ENCODE data around the gene CFAP52. TPM values are rescaled to one million over a fixed set of nuclear protein-coding genes. Genes with fewer than 3 reads are reported as not detected.

Gene CFAP52
- total and polyA plus RNA-seq, 4 donors = 3.8 to 28.8 (median 19.5) TPM

DNA sequence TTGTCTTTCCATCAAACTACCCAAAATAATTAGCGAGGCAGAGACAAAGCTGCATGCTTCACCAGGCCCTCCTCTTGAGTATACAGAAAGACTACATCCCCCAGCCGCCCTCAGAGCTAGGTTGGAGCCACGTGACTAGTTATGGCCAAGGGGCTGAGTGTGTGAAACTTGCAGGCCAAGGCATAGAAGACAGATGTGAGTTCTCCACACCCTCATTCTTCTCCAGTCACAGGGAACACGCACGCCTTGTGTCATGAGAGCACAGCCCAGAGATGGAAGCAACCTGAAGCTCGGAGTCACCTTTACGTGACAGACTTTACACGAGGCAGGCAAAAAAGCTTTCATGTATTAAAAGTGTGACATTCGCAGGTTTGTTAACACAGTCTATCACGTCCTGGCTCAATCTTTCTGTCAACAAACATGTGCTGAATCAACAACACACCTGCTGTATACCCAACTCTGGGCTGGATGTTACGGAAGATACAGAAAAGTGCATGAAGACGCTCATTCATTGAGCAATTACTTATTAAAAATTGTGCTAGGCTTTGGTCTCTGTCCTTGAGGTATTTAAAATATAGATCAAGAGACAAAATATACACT lies 39.2 kb upstream of the CFAP52 start:
- 94 to 97% methylated on average over 12 of the region's 12 CpGs for WGBS, 2 donors

DNA sequence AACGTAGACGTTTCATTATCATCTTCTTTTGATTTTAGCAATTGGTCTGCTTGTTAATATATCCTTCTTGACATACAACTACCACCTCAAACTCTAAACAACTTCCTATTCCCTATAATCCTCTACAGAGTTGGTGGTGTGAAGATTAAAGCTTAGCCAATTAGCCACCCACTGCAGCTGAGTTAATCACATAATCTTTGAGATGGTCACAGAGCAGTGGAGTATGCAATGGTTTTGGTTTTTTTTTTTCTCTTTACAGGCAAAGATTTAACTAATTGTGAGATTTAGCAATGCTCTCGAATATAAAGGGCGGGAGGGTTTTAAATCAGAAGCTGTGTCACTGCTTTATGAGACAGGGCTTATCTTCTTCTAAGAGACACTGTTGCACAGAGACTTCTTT lies 37.8 kb upstream of the CFAP52 start:
- TF ChIP-seq, protein P1, sequence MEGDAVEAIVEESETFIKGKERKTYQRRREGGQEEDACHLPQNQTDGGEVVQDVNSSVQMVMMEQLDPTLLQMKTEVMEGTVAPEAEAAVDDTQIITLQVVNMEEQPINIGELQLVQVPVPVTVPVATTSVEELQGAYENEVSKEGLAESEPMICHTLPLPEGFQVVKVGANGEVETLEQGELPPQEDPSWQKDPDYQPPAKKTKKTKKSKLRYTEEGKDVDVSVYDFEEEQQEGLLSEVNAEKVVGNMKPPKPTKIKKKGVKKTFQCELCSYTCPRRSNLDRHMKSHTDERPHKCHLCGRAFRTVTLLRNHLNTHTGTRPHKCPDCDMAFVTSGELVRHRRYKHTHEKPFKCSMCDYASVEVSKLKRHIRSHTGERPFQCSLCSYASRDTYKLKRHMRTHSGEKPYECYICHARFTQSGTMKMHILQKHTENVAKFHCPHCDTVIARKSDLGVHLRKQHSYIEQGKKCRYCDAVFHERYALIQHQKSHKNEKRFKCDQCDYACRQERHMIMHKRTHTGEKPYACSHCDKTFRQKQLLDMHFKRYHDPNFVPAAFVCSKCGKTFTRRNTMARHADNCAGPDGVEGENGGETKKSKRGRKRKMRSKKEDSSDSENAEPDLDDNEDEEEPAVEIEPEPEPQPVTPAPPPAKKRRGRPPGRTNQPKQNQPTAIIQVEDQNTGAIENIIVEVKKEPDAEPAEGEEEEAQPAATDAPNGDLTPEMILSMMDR (IDR thresholded peaks at IDR 0.05; ENCODE audit: control extremely low read depth, extremely low read depth) = no peak
- no peak overlapping the region for H3K27ac ChIP-seq (ENCODE audit: low read depth in 1 of 2, low read length in 1 of 2)
- no peak overlapping the region for H3K4me3 ChIP-seq
- DNase-seq (no peak), ATAC-seq (ENCODE audit: insufficient read depth, low FRiP score) (no peak)
- WGBS, 2 donors = 85 to 93% methylated on average over 4 of the region's 4 CpGs
- H3K36me3 ChIP-seq (ENCODE audit: control insufficient read depth in 4 of 4, insufficient read depth in 4 of 4, low read length in 4 of 4) = peaks cover 0 to 9% (median 1%) of the 10 kb centered on the region in 4 donors
- H3K27me3 ChIP-seq (ENCODE audit: control insufficient read depth in 3 of 3, insufficient read depth in 3 of 3, low read length in 2 of 3) = no peaks in the 10 kb centered on the region
- H3K9ac ChIP-seq (ENCODE audit: insufficient read depth in 1 of 2, low read length in 2 of 2) = no peak overlapping the region
- no peaks in the 10 kb centered on the region for H3K9me3 ChIP-seq (ENCODE audit: control insufficient read depth in 4 of 4, insufficient read depth in 3 of 4, low read length in 3 of 4)
- H3K4me1 ChIP-seq (ENCODE audit: control insufficient read depth in 5 of 5, insufficient read depth in 5 of 5, low read length in 5 of 5) = peaks cover 0 to 2% (median 0%) of the 10 kb centered on the region in 5 donors

More for the DNA sequence above, 39.2 kb upstream of the CFAP52 start:
- H3K9me3 ChIP-seq (ENCODE audit: control insufficient read depth in 4 of 4, insufficient read depth in 3 of 4, low read length in 3 of 4) = no peaks in the 10 kb centered on the region
- no peak overlapping the region for H3K27ac ChIP-seq (ENCODE audit: low read depth in 1 of 2, low read length in 1 of 2)
- H3K9ac ChIP-seq (ENCODE audit: insufficient read depth in 1 of 2, low read length in 2 of 2) = no peak overlapping the region
- TF ChIP-seq, protein P1 (IDR thresholded peaks at IDR 0.05; ENCODE audit: control extremely low read depth, extremely low read depth) = no peak
- DNase-seq = no peak
- H3K4me3 ChIP-seq = no peak overlapping the region
- ATAC-seq (ENCODE audit: insufficient read depth, low FRiP score) = no peak
- H3K4me1 ChIP-seq (ENCODE audit: control insufficient read depth in 5 of 5, insufficient read depth in 5 of 5, low read length in 5 of 5) = peaks cover 0 to 2% (median 0%) of the 10 kb centered on the region in 5 donors
- no peaks in the 10 kb centered on the region for H3K27me3 ChIP-seq (ENCODE audit: control insufficient read depth in 3 of 3, insufficient read depth in 3 of 3, low read length in 2 of 3)
- peaks cover 0 to 7% (median 1%) of the 10 kb centered on the region in 4 donors for H3K36me3 ChIP-seq (ENCODE audit: control insufficient read depth in 4 of 4, insufficient read depth in 4 of 4, low read length in 4 of 4)

DNA sequence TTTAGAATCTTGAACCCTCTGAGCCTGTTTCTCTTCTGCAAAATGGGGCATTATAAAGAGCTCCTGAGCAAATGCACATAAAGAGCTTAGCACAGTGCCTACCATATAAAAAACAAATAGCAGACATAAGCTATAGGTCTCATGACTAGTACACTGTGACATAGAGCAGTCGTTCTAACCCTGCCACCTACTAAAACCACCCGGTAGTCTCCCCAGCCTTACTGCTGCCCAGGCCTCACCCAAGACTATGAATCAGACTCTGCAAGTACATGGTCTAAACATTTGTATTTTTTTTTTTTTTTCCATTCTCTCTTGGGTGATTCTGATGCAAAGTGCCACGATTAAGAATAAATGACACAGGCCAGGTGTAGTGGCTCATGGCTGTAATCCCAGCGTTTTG lies 34.7 kb upstream of the CFAP52 start:
- Histone ChIP-seq H3K9ac (ENCODE audit: insufficient read depth in 1 of 2, low read length in 2 of 2) (no peak overlapping the region), H3K36me3 (ENCODE audit: control insufficient read depth in 4 of 4, insufficient read depth in 4 of 4, low read length in 4 of 4) (peaks cover 0 to 9% (median 1%) of the 10 kb centered on the region in 4 donors), H3K4me1 (ENCODE audit: control insufficient read depth in 5 of 5, insufficient read depth in 5 of 5, low read length in 5 of 5) (no peaks in the 10 kb centered on the region), H3K9me3 (ENCODE audit: control insufficient read depth in 4 of 4, insufficient read depth in 3 of 4, low read length in 3 of 4) (no peaks in the 10 kb centered on the region), H3K4me3 (no peak overlapping the region), H3K27me3 (ENCODE audit: control insufficient read depth in 3 of 3, insufficient read depth in 3 of 3, low read length in 2 of 3) (no peaks in the 10 kb centered on the region), H3K27ac (ENCODE audit: low read depth in 1 of 2, low read length in 1 of 2) (no peak overlapping the region)
- 95 to 96% methylated on average over 4 of the region's 4 CpGs for WGBS, 2 donors
- DNase-seq (no peak), ATAC-seq (ENCODE audit: insufficient read depth, low FRiP score) (no peak)
- TF ChIP-seq, protein P1 (IDR thresholded peaks at IDR 0.05; ENCODE audit: control extremely low read depth, extremely low read depth) = no peak

DNA sequence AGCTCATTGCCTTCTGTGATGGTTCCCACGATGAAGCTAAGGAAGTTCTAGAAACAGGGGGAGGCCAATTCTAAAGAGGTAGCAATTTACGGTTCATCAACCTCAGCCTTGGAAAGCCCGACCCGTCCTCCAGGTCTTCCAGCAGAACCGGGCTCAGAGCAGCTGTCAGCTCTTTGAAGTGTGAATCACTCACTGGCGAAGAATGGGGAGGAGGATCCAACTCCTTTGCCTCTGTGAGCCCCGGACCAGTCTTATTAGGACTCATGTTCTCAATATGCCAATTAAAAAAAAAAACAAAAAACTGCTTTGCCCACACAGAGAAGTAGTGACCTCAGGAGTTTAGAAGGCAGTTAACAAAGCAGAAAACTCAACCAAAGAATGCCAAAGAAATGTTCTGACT lies 32.2 kb upstream of the CFAP52 start:
- Histone ChIP-seq H3K4me3 (no peak overlapping the region), H3K9ac (ENCODE audit: insufficient read depth in 1 of 2, low read length in 2 of 2) (no peak overlapping the region), H3K9me3 (ENCODE audit: control insufficient read depth in 4 of 4, insufficient read depth in 3 of 4, low read length in 3 of 4) (no peaks in the 10 kb centered on the region), H3K27me3 (ENCODE audit: control insufficient read depth in 3 of 3, insufficient read depth in 3 of 3, low read length in 2 of 3) (no peaks in the 10 kb centered on the region), H3K4me1 (ENCODE audit: control insufficient read depth in 5 of 5, insufficient read depth in 5 of 5, low read length in 5 of 5) (no peaks in the 10 kb centered on the region), H3K36me3 (ENCODE audit: control insufficient read depth in 4 of 4, insufficient read depth in 4 of 4, low read length in 4 of 4) (peaks cover 0 to 5% (median 1%) of the 10 kb centered on the region in 4 donors), H3K27ac (ENCODE audit: low read depth in 1 of 2, low read length in 1 of 2) (no peak overlapping the region)
- 90 to 95% methylated on average over 7 of the region's 7 CpGs for WGBS, 2 donors
- TF ChIP-seq, protein P1 (IDR thresholded peaks at IDR 0.05; ENCODE audit: control extremely low read depth, extremely low read depth) = no peak
- DNase-seq = no peak
- ATAC-seq (ENCODE audit: insufficient read depth, low FRiP score) = no peak

Measured in lung (tissue), 12 donors.